NCI-H748 (cell line): ENCODE results near the gene DEFB131A.
"Not testable (repeated sequence)": the region's sequence is repeated elsewhere in the genome, so short reads cannot be mapped to it uniquely, and the experiment has no call there.

ENCODE experiments used
- DNase-seq: peaks from one replicate; lab custom pipeline; 2025; ENCODE audit not compliant: unreplicated experiment; lab: John Stamatoyannopoulos, UW

DEFB131A gene

DNA sequence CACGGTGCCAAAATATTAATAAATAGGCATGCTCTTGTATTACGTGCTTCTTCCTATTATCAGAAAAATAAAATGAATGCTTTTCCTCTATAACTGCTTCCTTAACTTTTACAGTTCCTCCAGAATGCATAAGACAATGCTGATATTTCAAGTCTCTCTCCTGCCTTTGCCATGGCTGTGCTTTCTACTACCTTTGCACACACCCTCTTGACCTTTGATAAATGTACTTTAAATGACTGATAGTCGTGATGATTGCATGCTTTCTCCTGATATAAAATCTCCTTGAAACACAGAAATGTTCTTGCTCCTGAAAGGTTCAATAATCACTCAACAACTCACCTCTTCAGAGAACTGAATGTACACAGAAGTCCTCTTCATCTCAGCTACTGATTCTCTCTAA is at the start of gene DEFB131A:
TSS of gene DEFB131A (plus strand) at position 301 of the 400 bp plus-strand sequence. CDS start 120 bp downstream, outside the sequence.
- not testable (repeated sequence) for DNase-seq

GRCh38 chr4:9405774-9406173 is 38.4 kb upstream of the DEFB131A start:
- DNase-seq: not testable (repeated sequence)

- not testable (repeated sequence) for DNase-seq
These were observed 37.7 kb upstream of the DEFB131A start for GRCh38 chr4:9406491-9406890.

- DNase-seq: no peak
These were observed 34.4 kb upstream of the DEFB131A start for GRCh38 chr4:9409793-9410192.

DNA sequence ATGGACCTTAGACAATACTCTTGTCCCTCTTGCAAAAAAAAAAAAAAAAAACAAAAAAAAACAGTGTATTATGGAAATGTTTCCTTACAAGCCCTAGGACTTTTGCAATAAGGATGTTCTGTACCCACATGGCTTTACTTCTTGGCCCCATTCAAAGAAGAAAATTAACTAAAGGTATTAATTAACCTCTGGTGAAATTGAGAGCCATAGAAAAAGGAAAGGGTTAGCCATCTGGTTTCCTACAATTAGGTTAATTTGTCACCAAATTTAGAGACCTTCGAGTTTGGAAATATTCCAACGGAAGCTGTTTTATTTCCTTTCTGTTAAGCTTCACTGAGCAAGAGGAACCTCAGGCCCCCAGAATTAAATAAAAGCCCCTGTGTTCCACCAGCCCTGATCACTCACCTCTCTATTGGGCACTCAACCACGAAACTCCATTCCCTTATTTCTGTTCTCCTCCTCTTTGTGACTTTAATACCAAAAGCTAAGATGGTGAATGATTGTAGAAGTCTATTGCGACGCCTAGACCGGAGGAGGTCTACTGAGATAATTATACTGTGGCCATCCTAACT is 22.2 kb upstream of the DEFB131A start:
- not testable (repeated sequence) for DNase-seq

GRCh38 chr4:9425916-9426315 is 18.3 kb upstream of the DEFB131A start:
- not testable (repeated sequence) for DNase-seq

GRCh38 chr4:9430061-9430460 is 14.2 kb upstream of the DEFB131A start:
- DNase-seq: not testable (repeated sequence)

DNA sequence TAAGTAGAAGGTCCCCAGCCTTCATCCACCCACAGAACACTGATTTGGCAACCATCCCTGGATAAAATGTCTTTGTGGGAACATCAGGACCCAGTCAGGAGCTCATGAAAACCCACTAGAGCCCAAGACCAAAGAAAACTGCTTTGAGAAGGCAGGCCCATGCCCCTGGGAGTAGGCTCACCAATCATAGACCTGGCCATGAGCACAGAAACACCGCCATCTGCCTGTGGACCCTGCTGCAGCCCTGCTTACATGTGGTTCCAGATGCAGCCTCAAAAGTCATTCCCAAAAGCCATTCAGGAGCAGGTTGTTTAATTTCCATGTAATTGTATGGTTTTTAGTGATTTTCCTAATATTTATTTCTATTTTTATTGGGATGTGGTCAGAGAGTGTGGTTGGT is 10.9 kb upstream of the DEFB131A start:
- DNase-seq: not testable (repeated sequence)

DNA sequence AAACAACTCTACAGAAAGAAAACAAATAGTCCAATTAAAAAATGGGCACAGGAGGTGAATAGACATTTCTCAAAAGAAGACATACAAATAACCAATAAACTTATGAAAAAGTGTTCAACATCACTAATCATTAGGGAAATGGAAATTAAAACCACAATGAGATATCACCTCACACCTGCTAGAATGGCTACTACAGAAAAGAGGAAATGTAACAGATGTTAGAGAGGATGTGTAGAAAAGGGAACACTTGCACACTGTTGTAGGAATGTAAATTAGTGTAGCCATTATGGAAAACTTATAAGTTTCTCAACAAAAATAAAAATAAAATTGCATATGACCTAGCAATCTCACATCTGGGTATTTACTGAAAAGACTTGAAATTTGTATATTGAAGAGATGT is 7.5 kb upstream of the DEFB131A start:
- DNase-seq: not testable (repeated sequence)

DNA sequence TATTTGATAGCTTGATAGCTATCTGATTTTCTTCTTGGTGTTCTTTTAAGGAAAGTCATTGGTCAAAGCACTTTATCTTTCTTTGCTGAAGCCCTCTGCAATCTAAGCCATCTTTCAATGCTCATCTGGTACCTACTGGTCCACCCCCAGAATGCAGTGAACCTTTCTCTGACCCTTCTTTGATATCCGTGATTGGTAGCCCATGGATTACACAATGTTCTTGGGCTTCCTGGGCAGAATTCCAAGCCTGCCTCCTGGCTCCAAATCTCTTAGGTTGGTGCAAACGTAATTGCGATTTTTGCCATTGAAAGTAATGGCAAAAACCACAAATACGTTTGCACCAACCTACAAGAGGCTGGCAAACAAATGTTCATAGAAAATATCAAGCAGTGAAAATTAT is 1.9 kb upstream of the DEFB131A start:
- DNase-seq: not testable (repeated sequence)

DNA sequence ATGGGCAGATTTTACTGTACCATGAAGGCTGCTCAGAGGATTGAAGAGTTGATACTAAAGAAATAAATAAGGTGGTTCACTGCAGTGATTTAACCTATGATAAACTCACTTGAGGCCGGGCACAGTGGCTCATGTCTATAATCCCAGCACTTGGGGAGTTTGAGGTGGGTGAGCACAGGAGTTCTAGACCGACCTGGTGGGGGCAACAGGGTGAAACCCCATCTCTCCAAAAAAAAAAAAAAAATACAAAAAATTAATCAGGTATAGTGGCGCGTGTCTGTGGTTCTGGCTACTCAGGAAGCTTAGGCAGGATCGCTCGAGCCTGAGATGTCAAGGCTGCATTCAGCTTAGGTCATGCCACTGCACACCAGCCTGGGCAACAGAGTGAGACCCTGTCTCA is 467 bp downstream of the DEFB131A start:
- not testable (repeated sequence) for DNase-seq

DNA sequence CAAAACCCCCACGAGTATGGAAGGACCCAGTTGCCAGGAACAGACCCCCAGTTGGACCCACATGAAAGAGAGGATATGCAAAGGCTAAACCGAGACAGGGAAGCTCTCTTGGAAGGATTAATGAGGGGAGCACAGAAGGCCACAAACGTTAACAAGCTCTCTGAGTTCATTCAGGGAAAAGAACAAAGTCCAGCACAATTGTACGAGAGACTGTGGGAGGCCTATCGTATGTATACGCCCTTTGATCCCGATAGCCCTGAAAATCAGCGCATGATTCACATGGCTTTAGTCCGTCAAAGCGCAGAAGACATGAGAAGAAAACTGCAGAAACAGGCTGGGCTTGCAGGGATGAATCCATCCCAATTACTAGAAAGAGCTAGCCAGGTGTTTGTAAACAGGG is 8.0 kb downstream of the DEFB131A start:
- not testable (repeated sequence) for DNase-seq

DNA sequence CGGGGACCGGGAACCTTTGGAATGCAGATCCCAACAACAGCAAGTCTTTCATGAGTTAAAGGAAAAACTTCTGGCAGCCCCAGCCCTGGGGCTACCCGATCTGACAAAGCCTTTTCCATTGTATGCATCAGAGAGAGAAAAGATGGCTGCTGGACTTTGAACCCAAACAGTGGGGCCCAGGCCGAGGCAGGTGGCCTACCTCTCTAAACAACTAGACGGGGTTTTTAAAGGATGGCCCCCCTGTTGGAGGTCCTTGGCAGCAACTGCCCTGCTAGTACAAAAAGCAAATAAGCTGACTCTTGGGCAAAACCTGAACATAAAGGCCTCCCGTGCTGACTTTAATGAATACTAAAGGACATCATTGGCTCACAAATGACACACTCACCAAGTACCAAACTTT is 10.1 kb downstream of the DEFB131A start:
- DNase-seq: not testable (repeated sequence)

- not testable (repeated sequence) for DNase-seq
These were observed 10.8 kb downstream of the DEFB131A start for GRCh38 chr4:9455046-9455445.

DNA sequence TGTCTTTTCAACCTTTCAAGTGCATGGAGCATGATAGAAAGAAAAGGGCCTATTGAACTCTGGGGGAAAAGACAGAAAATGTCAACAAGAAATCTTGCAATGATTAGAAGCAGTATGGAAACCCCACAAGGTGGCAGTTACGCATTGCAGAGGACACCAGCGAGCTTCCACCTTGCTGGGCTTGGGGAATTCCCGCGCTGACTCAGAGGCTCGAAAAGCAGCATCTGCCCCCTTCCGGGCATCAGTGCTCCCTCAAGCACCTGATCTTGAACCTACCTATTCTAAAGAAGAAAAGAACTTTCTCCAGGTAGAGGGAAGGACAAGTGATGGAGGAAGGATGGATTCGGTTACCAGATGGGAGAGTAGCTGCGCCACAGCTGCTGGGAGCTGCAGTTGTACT is 35.3 kb downstream of the DEFB131A start:
- DNase-seq: not testable (repeated sequence)

DNA sequence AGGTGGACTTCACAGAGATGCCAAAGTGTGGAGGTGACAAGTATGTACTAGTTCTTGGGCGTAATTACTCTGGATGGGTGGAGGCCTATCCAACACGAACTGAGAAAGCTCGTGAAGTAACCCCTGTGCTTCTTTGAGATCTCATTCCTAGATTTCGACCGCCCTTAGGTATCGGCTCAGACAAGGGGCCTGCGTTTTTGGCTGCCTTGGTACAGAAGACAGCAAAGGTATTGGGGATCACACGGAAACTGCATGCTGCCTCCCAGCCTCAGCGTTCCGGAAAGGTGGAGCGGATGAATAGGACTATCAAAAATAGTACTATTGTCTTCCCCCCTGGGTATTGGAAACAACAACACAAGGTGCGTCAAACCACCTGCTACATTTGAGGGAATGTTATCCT is 35.9 kb downstream of the DEFB131A start:
- DNase-seq: not testable (repeated sequence)

DNA sequence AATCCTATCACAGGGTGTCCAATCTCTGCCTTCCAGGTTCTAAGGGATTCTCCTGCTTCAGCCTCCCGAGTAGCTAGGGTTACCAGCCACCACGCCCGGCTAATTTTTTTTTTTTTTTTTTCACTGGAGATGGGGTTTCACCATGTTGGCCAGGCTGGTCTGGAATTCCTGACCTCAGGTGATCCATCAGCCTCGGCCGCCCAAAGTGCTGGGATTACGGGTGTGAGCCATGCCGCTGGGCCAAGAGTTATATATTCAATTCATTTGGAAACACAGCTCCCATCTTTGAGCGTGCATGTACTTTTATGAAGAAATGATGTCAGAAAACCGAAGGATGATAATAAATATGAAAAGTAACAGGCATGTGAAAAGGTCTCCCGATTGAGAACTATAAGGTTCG is 38.7 kb downstream of the DEFB131A start:
- not testable (repeated sequence) for DNase-seq

- DNase-seq: not testable (repeated sequence)
These were observed 39.5 kb downstream of the DEFB131A start for GRCh38 chr4:9483682-9484081.

DNA sequence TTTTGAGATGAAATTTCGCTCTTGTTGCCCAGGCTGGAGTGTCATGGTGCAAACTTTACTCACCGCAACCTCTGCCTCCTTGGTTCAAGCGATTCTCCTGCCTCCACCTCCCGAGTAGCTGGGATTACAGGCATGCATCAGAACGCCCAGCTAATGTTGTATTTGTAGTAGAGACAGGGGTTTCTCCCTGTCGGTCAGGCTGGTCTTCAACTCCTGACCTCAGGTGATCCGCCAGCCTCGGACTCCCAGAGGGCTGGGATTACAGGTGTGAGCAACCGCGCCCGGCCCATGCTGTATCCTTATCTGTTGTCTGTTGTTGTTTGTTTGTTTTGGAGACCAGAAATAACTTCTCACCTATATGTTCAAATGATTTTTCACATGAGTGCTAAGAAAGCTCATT is 42.7 kb downstream of the DEFB131A start:
- DNase-seq: not testable (repeated sequence)

DNA sequence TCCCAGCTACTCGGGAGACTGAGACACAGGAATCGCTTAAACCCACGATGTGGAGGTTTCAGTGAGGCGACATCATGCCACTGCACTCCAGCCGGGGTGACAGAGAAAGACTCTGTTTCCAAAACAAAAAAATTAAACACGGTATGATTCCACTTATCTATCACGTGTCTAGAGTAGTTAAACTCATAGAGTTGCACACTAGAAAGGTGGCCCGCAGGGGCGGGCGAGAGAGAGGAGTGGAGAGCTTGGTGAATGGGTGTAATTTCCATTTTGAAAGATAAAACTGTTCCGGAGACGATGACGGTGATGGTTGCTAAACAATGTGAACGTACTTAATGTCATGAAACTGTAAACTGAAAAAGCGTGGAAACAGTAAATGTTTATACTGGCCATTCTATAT is 44.6 kb downstream of the DEFB131A start:
- DNase-seq: not testable (repeated sequence)

DNA sequence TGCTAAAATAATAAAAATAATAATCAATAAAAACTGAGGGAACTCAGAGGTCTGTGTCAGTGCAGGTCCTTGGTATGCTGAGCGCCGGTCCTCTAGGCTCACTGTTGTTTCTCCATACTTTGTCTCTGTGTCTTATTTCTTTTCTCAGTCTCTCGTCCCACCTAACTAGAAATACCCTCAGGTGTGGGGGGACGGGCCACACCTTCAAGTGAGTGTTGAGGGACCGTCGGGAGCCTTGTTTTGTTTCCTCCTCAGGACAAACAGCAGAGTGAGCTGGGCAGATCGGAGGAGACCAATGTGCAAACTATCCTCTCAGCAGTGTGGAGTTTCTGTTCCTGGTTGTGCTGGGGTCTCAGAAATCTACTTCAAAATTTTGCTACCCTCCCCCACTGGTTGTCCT is 46.3 kb downstream of the DEFB131A start:
- not testable (repeated sequence) for DNase-seq

- not testable (repeated sequence) for DNase-seq
These were observed 46.8 kb downstream of the DEFB131A start for GRCh38 chr4:9490986-9491385.

DNA sequence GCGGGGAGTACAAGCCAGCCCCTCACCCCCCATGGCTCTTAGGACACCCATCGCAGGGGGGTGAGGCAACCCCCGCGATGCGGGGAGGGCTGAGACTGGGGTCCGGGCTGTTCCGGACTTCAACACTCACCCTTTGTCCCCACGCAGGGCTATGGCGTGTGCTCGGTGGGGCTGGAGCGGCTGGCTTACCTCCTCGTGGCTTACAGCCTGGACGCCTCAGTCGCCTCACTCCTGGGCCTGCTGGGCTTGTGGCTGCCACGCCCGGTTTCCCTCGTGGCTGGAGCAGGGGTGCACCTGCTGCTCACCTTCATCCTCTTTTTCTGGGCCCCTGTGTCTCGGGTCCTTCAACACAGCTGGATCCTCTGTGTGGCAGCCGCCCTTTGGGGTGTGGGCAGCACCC is 49.4 kb downstream of the DEFB131A start:
- DNase-seq: not testable (repeated sequence)
